GM21529 (cell line): ENCODE results near the gene TMEM271.
"Not testable (repeated sequence)": the region's sequence is repeated elsewhere in the genome, so short reads cannot be mapped to it uniquely, and the experiment has no call there.

Experiments
- ATAC-seq: cut with Tn5 transposase; IDR thresholded peaks from one replicate; pipeline ENCODE4 v1.9.1; 2021; ENCODE audit not compliant: unreplicated experiment

The TMEM271 gene

DNA sequence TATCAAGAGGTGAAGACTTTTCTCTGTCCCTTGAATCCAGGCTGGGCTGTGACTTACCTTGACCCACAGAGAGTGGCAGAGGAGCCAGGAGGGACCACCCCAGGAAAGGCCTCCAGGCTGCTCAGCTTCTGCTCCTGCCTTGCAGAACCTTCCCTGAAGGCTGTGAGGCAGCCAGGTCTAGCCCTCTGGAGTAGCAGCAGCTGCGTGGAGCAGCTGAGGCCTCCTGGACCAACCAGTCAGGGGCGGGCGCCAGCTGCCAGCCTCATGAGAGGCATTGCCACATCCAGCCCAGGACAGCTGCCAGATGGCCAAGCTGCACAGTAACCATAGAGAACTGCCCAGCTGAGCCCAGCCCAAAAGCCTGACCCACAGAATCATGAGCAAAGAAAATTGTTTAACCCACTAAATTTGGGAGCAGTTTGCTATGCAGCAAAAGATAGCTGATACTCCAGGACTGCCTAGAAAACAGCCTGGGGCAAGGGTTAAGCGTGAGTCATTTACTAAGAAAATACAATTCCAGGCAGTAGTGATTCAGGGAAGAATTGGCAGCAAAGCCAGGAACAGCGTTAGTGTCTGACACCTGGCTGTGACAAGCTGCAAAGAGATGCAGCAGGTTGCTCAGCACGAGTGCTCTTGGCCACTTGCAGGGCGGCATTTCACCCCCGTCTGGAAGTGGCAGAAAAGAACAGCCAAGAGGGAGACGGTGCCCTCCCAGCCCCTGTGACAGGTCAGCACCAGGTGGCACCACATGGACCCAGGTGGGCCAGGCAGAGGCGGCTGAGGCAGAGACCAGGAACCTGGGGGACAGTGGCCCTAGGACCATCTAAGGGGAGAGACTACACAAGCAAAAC lies 34.5 kb upstream of the TMEM271 start:
- no peak for ATAC-seq

GRCh38 chr4:609400-610050 lies 33.4 kb upstream of the TMEM271 start:
- ATAC-seq = no peak

DNA sequence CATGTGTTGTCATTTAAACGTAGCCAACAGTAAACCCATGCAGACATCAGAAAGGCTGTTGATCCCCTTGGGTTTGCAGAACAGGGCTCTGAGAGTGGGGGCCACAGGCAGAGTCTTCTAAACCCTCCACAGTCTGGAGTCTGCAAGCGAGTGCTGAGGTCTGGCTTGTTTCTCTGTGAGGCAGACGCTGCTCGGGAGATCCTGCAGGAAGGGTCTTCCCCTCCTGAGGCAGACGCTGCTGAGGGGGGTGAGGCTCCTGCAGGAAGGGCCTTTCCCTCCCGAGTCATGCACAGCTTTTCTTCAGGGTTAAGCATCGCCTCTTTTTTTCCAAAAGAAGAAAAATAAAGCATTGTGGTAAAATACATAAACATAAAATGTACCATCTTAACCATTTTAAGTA lies 32.1 kb upstream of the TMEM271 start:
- ATAC-seq = no peak

GRCh38 chr4:605702-606425 lies 29.8 kb upstream of the TMEM271 start:
- ATAC-seq = no peak

- ATAC-seq = no peak
Measured at GRCh38 chr4:604131-604530, 28.0 kb upstream of the TMEM271 start.

DNA sequence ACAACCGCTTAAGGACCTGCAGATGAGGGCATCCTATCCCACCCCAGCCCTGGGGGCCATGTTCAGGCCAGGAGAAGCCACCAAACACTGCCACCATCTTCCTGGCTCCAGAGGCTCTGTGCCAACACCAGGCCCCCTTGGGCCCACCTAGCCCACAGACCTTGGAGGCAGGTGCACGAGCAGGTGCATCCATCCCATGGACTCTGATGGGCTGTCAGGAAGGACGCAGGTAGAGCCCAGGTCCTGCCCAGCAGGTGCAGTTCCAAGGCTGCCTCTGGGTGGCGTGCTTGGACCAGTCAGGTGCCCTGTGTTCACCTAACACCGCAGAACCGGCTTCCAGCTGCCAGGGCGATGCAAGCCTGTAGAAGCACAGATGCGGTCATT lies 26.5 kb upstream of the TMEM271 start:
- no peak for ATAC-seq

GRCh38 chr4:601612-602558 lies 25.8 kb upstream of the TMEM271 start:
- no peak for ATAC-seq

GRCh38 chr4:600850-601515 lies 24.9 kb upstream of the TMEM271 start:
- no peak for ATAC-seq

- ATAC-seq = no peak
Measured at GRCh38 chr4:600166-600565, 24.1 kb upstream of the TMEM271 start.

- no peak for ATAC-seq
Measured at GRCh38 chr4:598925-599324, 22.8 kb upstream of the TMEM271 start.

GRCh38 chr4:592825-593520 lies 16.9 kb upstream of the TMEM271 start:
- no peak for ATAC-seq

DNA sequence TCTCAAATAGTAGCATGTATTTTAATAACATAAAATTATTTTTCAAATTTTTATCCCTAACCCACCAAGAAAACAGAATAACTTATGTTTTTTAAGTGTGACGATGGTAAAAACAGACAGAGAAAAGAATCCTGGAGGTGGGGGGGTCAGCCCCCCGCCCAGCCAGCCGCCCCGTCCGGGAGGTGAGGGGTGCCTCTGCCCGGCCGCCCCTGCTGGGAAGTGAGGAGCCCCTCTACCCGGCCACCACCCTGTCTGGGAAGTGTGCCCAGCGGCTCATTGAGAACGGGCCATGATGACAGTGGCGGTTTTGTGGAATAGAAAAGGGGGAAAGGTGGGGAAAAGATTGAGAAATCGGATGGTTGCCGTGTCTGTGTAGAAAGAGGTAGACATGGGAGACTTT lies 16.1 kb upstream of the TMEM271 start:
- ATAC-seq = not testable (repeated sequence)

DNA sequence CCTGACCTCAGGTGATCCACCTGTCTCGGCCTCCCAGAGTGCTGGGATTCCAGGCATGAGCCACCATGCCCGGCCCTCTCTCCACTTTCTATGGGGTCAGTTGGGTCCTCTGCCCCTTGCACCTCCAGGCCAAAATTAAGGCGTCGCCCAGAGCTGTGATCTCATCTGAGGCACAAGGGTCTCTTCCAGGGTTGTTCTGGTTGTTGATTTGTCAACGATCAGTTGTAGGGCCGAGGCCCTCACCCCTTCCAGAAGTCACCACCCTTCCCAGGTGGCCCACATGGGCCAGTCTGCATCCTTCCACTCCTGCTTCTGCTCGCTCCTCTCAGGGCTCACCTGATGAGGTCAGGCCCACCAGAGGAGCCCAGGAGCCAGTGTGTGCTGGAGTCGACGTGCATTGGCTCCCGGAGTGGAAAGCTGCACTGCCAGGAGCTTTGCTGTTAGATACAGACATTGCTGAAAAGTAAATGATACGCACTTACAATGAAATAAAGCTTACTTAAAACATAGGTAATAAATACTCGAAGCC lies 14.3 kb upstream of the TMEM271 start:
- ATAC-seq = no peak

DNA sequence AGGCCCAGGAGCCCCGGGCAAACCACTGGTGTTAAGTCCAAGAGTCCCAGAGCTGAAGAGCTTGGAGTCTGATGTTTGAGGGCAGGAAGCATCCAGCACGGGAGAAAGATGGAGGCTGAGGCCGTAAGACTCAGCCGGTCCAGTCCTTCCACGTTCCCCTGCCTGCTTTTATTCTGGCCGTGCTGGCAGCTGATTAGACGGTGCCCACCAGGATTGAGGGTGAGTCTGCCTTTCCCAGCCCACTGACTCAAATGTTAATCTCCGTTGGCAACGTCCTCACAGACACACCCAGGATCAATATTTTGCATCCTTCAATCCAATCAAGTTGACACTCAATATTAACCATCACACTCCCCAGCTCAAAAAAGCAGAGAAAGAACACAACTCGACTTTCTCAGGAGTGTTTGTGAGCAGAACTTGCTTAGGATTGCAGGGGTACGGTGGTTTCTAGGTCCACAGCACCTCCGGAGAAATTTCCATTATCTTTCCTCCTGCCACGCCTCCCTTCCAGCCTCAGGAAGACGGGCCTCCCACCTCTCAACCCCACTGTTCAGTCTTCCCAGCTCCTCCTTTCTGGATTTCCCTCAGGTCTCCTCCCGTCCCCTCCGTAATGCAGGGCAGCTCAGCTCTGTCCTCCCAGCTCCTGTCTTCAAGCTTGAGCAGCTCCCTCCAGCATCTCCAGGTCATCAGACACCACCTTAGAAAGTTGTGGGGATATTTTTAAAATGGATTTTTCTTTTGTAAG lies 13.3 kb upstream of the TMEM271 start:
- ATAC-seq = no peak

GRCh38 chr4:588351-588849 lies 12.3 kb upstream of the TMEM271 start:
- no peak for ATAC-seq

DNA sequence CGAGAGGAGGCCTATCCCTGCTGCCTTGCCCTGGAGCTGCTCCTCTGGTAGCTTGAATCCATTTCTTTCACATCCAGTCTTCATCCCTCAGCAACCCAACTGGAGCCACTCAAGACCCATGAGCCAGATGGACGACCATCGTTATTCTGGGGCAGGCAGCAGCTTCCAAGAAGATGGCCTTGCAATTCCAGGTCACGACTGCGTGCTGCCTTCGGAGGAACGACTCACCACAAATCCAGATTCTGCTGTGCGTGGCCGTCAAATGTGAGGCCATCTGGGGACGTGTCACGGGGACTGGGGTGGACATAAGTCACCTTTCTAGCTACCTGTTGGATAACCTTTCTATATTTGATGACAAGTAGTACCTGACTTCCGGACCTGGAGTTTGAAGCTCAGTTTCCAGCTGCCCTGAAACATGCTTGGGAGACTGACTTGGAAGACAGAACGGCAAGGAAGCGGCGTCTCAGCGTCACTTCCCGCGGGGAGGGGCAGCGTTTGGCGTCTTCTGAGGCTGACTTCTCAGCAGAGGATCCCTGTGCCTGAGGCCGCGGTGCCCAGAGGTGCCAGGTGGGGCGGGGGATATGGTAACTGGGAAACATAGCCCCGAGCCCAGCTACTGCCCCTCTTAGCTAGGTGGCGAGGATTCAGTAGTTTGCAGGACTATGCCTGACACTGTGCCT lies 11.7 kb upstream of the TMEM271 start:
- no peak for ATAC-seq

DNA sequence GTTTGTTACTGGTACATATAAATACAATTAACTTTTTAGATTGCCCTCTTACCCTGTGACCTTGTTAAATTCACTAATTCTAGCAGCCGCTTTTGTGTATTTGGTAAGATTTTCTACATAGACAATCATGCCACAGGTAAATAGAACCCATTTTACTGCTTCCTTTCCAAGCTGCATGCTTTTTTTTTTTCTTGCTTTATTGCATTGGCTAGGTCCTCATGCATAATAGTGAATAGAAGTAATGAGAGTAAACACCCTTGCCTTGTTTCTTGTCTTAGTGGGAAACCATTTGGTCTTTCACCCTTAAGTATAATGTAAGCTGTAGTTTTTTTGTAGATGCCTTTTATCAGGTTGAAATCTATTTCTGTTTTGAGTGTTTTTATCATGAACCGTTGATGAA lies 7.7 kb upstream of the TMEM271 start:
- ATAC-seq = no peak

DNA sequence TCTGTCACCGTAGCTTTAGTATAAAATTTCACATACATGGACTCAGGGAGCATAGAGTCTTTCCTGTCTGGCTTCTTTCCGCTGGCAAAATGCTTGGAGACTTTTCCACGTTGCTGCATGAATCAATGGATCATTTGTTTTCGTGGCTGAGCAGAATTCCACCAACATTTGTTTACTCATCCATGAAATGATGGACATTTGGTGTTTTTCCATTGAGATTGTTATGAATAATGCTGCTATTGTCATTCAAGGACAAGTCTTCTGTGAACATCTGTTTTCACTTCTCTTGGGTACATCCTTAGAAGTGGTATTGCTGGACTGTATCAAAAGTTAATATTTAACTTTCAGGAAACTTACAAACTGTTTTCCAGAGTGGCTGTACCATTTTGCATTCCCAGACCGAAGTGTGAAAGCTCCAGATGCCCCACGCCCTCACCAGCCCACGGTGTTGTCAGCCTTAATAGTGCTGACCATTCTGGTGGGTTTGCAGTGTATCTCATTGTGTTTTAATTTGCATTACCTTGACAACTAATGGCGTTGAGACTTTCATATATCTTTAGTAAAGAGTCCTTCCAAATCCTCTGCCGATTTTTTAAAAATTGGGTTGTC lies 5.8 kb upstream of the TMEM271 start:
- no peak for ATAC-seq
